Measurements from ENCODE around the gene F3.
"Not testable (repeated sequence)": the region's sequence is repeated elsewhere in the genome, so short reads cannot be mapped to it uniquely, and the experiment has no call there.

F3 gene

GRCh38 chr1:94541246-94542087 lies at the start of gene F3:
Gene F3 (minus strand): TSS chr1:94541759. CDS start chr1:94541636, 123 bp downstream.
- peak; percentile 75 for DNase-seq

GRCh38 chr1:94590203-94591137 lies 48.9 kb upstream of the F3 start:
- DNase-seq: peak; percentile 27

DNA sequence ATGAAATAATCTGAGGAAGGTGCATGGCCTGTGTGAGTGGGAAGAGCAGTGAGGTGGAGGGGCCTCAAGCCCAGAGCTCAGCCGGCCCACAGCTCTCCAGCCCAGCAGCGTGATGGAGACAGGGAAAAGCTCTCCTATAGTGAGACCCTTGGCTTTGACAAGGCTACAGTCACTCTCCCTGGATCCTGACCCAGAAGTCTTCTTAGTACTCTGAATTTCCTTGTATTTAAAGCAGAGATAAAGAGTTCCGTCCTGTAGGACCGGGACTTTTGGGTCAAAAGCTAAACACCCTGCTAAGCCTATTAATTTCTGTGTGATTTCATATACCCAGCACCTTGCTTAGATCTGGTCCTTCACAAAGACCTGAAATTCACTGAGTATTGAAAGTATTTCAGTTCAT lies 48.2 kb upstream of the F3 start:
- DNase-seq: no peak

- peak; percentile 46 for DNase-seq
These were observed 41.0 kb upstream of the F3 start for GRCh38 chr1:94582565-94582964.

DNA sequence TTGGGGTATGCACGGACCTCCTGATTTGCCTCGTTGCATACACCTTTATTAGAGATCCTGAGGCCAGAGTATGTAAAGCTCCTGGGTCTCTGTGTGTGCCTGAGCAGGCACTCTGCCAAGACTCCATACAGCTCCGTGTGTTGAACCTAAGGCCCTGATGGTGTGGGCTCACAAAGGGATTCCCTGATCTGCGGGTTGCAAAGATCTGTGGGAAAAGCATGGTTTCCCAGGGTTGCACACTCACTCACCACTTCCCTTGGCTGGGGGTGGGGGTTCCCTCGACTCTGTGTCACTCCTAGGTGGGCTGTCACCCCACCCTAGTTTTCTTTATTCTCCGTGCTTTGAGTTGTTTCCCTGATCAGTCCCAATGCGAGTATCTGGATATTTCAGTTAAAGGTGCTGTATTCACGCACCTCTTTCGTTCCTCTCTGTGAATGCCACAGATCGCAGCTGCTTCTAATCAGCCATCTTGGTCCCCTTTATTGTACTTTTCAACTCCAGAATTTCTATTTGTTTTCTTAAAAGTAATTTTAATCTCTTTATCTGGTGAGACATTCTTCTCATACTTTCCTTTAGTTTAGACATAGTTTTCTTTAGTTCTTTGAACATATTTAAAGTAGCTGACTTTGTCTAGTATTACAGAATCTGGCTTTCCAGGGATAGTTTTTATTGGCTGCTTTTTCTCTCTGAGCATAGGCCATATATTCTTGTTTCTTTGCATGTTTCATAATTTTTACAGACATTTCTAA lies 39.0 kb upstream of the F3 start:
- DNase-seq: no peak

- DNase-seq: no peak
These were observed 38.3 kb upstream of the F3 start for GRCh38 chr1:94579876-94580294.

DNA sequence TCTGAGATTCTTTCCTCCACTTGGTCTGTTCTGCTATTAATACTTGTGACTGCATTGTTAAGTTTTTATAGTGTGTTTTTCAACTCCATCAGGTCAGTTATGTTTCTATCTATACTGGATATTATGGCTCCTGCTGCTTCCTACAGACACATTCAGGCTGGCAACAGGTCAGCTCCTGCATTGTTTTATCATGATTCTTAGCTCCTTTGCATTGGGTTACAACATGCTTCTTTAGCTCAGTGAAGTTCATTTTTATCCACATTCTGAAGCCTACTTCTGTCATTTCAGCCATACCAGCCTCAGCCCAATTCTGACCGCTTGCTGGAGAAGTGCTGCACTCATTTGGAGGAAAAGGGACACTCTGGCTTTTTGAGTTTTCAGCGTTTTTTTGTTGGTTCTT lies 37.3 kb upstream of the F3 start:
- no peak for DNase-seq

DNA sequence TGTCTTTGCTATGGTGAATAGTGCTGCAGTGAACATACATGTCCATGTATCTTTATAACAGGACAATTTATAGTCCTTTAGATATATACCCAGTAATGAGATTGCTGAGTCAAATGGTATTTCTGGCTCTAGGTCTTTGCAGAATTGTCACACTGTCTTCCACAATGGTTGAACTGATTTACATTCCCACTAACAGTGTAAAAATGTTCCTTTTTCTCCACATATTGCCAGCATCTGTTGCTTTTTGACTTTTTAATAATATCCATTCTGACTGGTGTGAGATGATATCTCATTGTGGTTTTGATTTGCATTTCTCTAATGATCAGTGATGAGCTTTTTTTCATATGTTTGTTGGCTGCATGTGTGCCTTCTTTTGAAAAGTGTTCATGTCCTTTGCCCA lies 32.4 kb upstream of the F3 start:
- DNase-seq: not testable (repeated sequence)

- DNase-seq: no peak
These were observed 31.2 kb upstream of the F3 start for GRCh38 chr1:94572780-94573179.

GRCh38 chr1:94570965-94571364 lies 29.4 kb upstream of the F3 start:
- not testable (repeated sequence) for DNase-seq

- DNase-seq: peak; percentile 74
These were observed 27.2 kb upstream of the F3 start for GRCh38 chr1:94568806-94569205.

GRCh38 chr1:94567975-94568607 lies 26.5 kb upstream of the F3 start:
- DNase-seq: not testable (repeated sequence)

DNA sequence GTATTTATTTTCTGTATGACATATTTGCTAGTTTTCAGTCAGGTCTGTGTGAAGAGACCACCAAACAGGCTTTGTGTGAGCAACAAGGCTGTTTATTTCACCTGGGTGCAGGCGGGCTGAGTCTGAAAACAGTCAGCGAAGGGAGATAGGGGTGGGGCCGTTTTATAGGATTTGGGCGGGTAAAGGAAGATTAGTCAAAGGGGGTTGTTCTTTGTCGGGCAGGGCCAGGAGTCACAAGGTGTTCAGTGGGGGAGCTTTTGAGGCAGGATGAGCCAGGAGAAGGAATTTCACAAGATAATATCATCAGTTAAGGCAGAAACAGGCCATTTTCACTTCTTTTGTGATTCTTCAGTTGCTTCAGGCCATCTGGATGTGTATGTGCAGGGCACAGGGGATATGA lies 24.9 kb upstream of the F3 start:
- not testable (repeated sequence) for DNase-seq

GRCh38 chr1:94565901-94566300 lies 24.3 kb upstream of the F3 start:
- no peak for DNase-seq

- no peak for DNase-seq
These were observed 21.1 kb upstream of the F3 start for GRCh38 chr1:94562519-94563260.

- DNase-seq: no peak
These were observed 18.8 kb upstream of the F3 start for GRCh38 chr1:94560333-94560732.

DNA sequence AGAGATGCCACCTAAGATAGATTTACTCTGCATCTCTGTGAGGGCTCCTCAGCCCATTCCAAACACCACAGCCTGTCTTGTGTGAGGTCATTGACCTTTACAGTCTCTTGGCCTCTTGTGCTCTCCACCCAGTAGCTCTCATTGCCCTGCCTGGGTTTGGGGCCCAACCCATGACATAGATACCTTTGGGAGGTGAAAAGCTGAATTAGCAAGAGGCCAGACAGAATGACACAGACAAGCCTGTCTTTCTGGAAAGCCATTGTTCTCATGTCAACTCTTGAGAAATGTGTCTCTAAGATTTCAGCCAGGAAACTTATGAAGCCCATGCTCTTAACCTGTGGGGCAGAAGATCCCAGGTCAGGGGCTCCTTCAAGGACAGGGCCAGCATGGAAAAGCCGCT lies 18.4 kb upstream of the F3 start:
- no peak for DNase-seq

- no peak for DNase-seq
These were observed 13.5 kb upstream of the F3 start for GRCh38 chr1:94555091-94555490.

GRCh38 chr1:94554580-94554979 lies 13.0 kb upstream of the F3 start:
- DNase-seq: no peak

DNA sequence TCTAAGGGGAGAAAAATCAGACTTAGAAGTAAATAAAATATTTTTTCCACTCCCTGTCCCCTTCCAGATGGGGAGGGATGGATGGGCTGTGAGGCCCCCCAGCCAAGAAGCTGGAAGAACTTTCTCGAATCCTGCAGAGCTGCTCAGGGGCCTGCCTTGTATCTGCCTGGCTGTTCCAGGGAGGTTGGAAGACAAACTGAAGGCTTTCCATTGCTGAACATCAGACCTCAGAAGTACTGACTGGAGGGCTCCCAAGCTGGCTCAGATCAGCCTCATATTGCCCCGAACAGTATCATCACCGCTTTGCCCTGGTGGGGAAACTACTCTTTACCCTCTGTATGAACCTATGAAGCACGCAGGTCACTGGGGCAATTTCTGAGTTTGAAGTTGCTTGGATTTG lies 12.4 kb upstream of the F3 start:
- DNase-seq: no peak

DNA sequence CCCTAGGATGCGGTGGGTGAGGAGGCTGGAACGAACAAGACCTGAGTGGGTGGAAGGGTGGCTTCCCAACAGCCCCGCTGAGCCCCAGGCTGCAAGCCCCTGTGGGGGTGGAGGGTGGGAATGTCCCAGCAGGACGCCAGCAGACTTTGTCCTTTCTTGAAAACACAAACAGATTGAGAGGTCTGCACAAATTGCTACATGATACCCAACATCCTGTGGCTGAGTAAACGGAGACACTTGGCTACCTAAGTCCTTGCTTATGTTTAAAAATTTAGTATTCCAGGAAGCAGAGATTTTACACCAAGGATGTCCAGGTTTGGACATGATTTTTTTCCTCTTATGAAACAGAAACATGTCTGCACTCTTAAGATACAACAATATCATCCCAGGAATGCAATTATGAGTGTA lies 11.8 kb upstream of the F3 start:
- DNase-seq: no peak

- no peak for DNase-seq
These were observed 10.6 kb upstream of the F3 start for GRCh38 chr1:94552071-94552586.

All from MV-4-11 (cell line).